Measurements from ENCODE around the gene FAM120AOS.

GRCh38 chr9:93496285-93496684 is 42.9 kb upstream of the FAM120AOS start:
- TF ChIP-seq CTCF (IDR thresholded peaks at IDR 0.05) (no peak), POLR2A (IDR thresholded peaks at IDR 0.05) (no peak), EP300 (IDR thresholded peaks at IDR 0.05) (no peak)
